ENCODE results near the gene RICTOR.

The RICTOR gene

GRCh38 chr5:38932854-38933408 lies 141.3 kb downstream of the RICTOR start:
- Mint-ChIP-seq H3K4me3 (no peak overlapping the region), H3K27me3 (peaks cover 4% of the 10 kb centered on the region)

GRCh38 chr5:38931731-38932130 lies 142.5 kb downstream of the RICTOR start:
- H3K27ac Mint-ChIP-seq: no peak overlapping the region
- no peaks in the 10 kb centered on the region for H3K9me3 Mint-ChIP-seq
- peaks cover 7% of the 10 kb centered on the region for H3K27me3 Mint-ChIP-seq
- no peak for ATAC-seq
- no peak overlapping the region for H3K4me3 Mint-ChIP-seq
- H3K4me1 Mint-ChIP-seq: no peaks in the 10 kb centered on the region
- no peak for DNase-seq
- peaks cover 5% of the 10 kb centered on the region for H3K36me3 Mint-ChIP-seq (ENCODE audit: low read depth)

More at GRCh38 chr5:38932854-38933408, 141.3 kb downstream of the RICTOR start:
- DNase-seq (no peak), ATAC-seq (no peak)
- Mint-ChIP-seq H3K36me3 (ENCODE audit: low read depth) (peaks cover 10% of the 10 kb centered on the region), H3K9me3 (no peaks in the 10 kb centered on the region), H3K27ac (no peak overlapping the region), H3K4me1 (no peaks in the 10 kb centered on the region)

DNA sequence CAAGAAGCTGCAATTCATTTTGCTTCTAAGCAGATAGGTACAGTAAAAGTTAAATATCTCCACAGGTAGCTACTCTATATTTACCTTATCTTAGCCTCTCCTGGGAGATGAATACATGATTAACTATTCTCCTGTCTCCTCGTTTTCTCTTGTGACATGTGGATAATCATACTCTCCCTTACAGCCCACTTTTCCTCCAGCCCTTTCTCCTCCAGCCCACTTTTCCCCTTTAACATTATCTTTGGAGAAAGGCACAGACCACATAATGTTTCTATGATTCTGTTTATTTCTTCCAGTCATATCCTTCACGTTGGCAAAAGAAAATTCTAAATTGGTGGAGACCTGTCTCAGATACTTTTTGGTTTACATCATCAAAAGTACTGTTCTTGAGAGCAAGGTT lies 144.4 kb downstream of the RICTOR start:
- Mint-ChIP-seq H3K27me3 (peaks cover 17% of the 10 kb centered on the region), H3K27ac (no peak overlapping the region)

GRCh38 chr5:38927470-38927869 lies 146.7 kb downstream of the RICTOR start:
- H3K27me3 Mint-ChIP-seq: peaks cover 27% of the 10 kb centered on the region

More for the DNA sequence above, 144.4 kb downstream of the RICTOR start:
- no peaks in the 10 kb centered on the region for H3K4me1 Mint-ChIP-seq
- H3K9me3 Mint-ChIP-seq: no peaks in the 10 kb centered on the region
- ATAC-seq (no peak), DNase-seq (no peak)
- H3K36me3 Mint-ChIP-seq (ENCODE audit: low read depth): no peaks in the 10 kb centered on the region
- no peak overlapping the region for H3K4me3 Mint-ChIP-seq

GRCh38 chr5:38926121-38926520 lies 148.1 kb downstream of the RICTOR start:
- Mint-ChIP-seq H3K27me3 (peaks cover 30% of the 10 kb centered on the region), H3K4me3 (no peak overlapping the region), H3K9me3 (no peaks in the 10 kb centered on the region), H3K27ac (no peak overlapping the region), H3K4me1 (no peaks in the 10 kb centered on the region), H3K36me3 (ENCODE audit: low read depth) (no peaks in the 10 kb centered on the region)
- ATAC-seq: no peak
- DNase-seq: no peak

More at GRCh38 chr5:38927470-38927869, 146.7 kb downstream of the RICTOR start:
- Mint-ChIP-seq H3K4me1 (no peaks in the 10 kb centered on the region), H3K27ac (no peak overlapping the region), H3K36me3 (ENCODE audit: low read depth) (no peaks in the 10 kb centered on the region), H3K9me3 (no peaks in the 10 kb centered on the region), H3K4me3 (no peak overlapping the region)
- ATAC-seq: no peak
- DNase-seq: no peak

- Mint-ChIP-seq H3K27ac (no peak overlapping the region), H3K9me3 (no peaks in the 10 kb centered on the region), H3K4me3 (no peak overlapping the region), H3K27me3 (peaks cover 30% of the 10 kb centered on the region), H3K4me1 (no peaks in the 10 kb centered on the region), H3K36me3 (ENCODE audit: low read depth) (no peaks in the 10 kb centered on the region)
- no peak for DNase-seq
- no peak for ATAC-seq
Observed at GRCh38 chr5:38925154-38925925, 148.9 kb downstream of the RICTOR start.

DNA sequence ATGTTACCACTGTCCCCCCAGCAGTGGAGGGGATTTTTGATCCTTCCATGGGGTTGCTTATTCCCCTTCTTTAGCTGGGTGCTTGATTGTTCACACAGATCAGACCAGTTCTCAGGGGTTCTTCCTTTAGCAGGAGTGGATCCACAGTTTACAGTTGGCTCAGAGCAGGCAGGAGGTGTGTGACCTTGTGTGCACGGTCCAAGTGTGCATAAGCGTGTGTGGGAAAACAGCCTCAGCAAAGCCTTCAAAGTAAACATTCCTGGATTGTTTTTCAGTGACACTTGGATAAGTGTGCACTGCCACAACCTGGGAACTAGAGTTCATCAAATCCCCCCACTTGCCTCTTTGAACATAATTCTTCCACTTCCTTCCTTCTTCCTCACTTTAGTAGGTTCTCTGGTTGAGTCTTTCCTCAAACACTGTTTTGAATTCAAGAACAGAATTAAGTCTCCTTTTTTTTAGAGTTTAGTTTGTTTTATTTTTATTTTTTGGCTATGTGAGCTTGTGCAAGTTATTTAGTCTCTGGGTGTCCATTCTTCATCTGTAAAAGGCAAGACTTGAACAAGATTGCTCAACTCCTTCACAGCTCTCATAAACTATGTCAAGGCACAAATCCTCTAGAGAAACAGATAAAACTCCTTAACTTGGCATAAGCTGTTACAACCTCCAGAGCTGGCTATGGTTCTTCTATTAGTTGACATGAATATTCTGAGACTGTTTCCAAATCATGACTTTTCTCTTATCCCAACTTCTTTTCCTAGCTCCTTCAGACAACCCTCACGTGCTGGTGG lies 150.3 kb downstream of the RICTOR start:
- DNase-seq: no peak

DNA sequence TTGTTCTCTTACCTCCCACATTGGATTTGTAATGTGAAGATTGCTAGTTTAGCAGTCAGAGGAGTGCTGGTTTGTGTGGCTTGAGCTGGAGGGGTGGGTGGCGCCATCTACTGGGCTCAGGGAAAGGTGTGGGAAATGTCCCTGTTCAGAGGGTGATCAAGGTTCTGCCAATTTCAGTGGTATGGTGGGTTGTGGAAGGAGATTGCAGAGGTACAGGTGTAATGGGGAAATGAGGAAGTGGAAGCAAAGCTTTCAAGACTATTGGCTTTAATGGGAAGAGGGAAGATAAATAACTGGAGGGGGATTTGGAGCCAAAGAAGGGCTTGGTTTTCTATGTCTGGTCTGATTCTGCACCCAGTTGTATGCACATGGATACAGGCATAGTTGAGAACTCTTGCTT lies 152.0 kb downstream of the RICTOR start:
- Mint-ChIP-seq H3K36me3 (ENCODE audit: low read depth) (no peaks in the 10 kb centered on the region), H3K9me3 (no peaks in the 10 kb centered on the region), H3K4me1 (no peaks in the 10 kb centered on the region), H3K27me3 (peaks cover 27% of the 10 kb centered on the region), H3K27ac (no peak overlapping the region), H3K4me3 (no peak overlapping the region)
- DNase-seq (peak; percentile 55), ATAC-seq (peak; percentile 54)

More for the DNA sequence above, 150.3 kb downstream of the RICTOR start:
- Mint-ChIP-seq H3K36me3 (ENCODE audit: low read depth) (no peaks in the 10 kb centered on the region), H3K9me3 (no peaks in the 10 kb centered on the region), H3K27me3 (peaks cover 32% of the 10 kb centered on the region), H3K4me1 (no peaks in the 10 kb centered on the region), H3K4me3 (no peak overlapping the region), H3K27ac (no peak overlapping the region)
- ATAC-seq: no peak

DNA sequence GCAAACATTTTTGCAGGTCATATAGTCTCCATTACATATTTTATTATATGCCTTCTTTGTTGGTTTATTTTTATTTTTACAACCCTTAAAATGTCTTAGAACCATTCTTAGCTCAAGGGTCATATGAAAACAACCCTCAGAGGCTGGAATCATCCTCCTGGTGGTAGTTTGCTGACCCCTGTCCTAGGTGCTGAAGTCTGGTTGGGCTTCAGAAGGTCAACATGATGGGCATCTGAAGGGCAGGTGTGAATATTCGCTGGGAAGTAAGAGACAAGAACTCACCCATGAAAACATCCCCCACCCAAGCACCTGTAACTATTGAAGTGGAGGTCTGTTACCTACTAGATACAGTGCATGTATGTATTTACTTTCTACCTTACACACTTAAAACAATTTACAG lies 153.0 kb downstream of the RICTOR start:
- Mint-ChIP-seq H3K27ac (no peak overlapping the region), H3K36me3 (ENCODE audit: low read depth) (no peaks in the 10 kb centered on the region), H3K9me3 (no peaks in the 10 kb centered on the region), H3K27me3 (peaks cover 26% of the 10 kb centered on the region), H3K4me3 (no peak overlapping the region), H3K4me1 (no peaks in the 10 kb centered on the region)
- DNase-seq (no peak), ATAC-seq (no peak)

DNA sequence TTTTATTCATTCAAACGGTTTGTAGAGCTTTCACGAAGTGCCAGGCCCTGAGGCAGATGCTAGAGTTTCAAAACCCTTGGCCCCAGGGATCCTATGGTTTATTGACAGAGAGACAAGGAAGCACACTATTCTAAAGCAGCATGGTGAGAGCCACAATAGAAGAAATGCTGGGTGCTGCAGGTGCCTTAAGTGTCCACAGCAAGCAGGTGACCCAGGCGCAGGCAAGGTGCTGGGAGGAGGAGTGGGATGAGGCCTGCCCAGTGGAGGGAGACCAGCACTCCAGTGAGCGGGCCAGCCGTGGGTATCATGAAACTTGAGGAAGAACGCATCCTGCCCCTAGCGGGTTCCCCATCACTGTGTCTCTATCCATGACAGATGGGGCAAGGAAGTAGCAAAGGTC lies 157.4 kb downstream of the RICTOR start:
- Mint-ChIP-seq H3K36me3 (ENCODE audit: low read depth) (no peaks in the 10 kb centered on the region), H3K9me3 (no peaks in the 10 kb centered on the region), H3K27ac (no peak overlapping the region), H3K27me3 (peaks cover 10% of the 10 kb centered on the region), H3K4me3 (no peak overlapping the region), H3K4me1 (no peaks in the 10 kb centered on the region)
- ATAC-seq: no peak
- no peak for DNase-seq

- H3K9me3 Mint-ChIP-seq: peaks cover 2% of the 10 kb centered on the region
- no peak overlapping the region for H3K4me3 Mint-ChIP-seq
- no peak overlapping the region for H3K27ac Mint-ChIP-seq
- DNase-seq (no peak), ATAC-seq (no peak)
- no peaks in the 10 kb centered on the region for H3K36me3 Mint-ChIP-seq (ENCODE audit: low read depth)
- no peaks in the 10 kb centered on the region for H3K4me1 Mint-ChIP-seq
- peaks cover 16% of the 10 kb centered on the region for H3K27me3 Mint-ChIP-seq
Observed at GRCh38 chr5:38913714-38914113, 160.5 kb downstream of the RICTOR start.

DNA sequence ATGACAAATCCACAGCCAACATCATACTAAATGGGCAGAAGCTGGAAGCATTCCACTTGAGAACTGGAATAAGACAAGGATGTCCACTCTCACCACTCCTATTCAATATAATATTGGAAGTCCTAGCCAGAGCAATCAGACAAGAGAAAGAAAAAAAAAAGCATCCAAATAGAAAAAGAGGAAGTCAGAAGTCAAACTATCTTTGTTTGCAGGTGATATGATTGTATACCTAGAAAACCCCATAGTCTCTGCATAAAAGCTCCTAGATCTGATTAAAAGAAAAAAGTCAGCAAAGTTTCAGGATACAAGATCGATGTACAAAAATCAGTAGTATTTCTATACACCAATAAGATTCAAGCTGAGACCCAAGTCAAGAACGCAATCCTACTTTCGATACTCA lies 162.3 kb downstream of the RICTOR start:
- H3K4me1 Mint-ChIP-seq: no peaks in the 10 kb centered on the region
- DNase-seq (no peak), ATAC-seq (no peak)
- H3K27me3 Mint-ChIP-seq: peaks cover 13% of the 10 kb centered on the region
- H3K36me3 Mint-ChIP-seq (ENCODE audit: low read depth): no peaks in the 10 kb centered on the region
- peaks cover 4% of the 10 kb centered on the region for H3K9me3 Mint-ChIP-seq
- no peak overlapping the region for H3K4me3 Mint-ChIP-seq
- no peak overlapping the region for H3K27ac Mint-ChIP-seq

DNA sequence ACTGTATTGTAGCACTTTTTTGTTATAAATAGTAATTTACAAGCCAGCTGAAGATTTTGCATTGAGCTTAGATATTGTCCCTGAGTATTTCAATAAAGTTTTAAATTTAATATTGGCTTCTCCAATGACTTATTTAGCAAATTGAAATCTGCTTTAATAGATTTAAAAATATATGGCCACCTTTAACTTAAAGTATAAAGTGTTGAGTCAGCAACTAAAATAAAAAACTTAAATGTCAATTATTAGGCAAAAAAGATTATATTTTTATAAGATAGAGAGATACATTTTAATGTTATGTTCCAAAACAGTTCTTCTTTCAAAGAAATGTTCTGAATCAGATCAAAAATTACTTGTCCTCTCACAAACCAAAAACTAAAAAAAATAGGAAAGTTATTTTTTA lies 167.7 kb downstream of the RICTOR start:
- DNase-seq (no peak), ATAC-seq (no peak)
- no peak overlapping the region for H3K4me3 Mint-ChIP-seq
- H3K4me1 Mint-ChIP-seq: no peaks in the 10 kb centered on the region
- peaks cover 7% of the 10 kb centered on the region for H3K27me3 Mint-ChIP-seq
- H3K36me3 Mint-ChIP-seq (ENCODE audit: low read depth): peaks cover 1% of the 10 kb centered on the region
- no peak overlapping the region for H3K27ac Mint-ChIP-seq
- peaks cover 4% of the 10 kb centered on the region for H3K9me3 Mint-ChIP-seq

DNA sequence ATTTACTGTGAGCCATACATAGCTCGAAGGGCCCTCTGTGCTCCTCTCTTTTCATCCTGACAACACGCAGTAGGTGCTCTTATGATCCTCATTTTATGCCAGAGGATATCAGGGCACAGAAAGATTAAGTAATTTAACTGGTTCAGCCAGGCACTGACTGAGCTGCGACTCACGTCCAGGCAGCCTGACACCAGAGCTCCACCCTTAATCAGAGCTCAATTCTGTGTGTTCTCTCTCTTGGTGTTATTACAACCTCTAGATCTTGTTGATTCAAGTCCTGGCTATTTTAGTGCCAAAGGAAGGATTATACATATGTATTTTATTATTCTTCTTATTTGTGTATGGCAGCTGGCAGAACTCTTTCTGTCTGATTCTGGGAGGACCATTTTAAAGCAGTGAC lies 168.7 kb downstream of the RICTOR start:
- H3K27ac Mint-ChIP-seq: no peak overlapping the region
- H3K4me1 Mint-ChIP-seq: no peaks in the 10 kb centered on the region
- peaks cover 3% of the 10 kb centered on the region for H3K27me3 Mint-ChIP-seq
- peaks cover 1% of the 10 kb centered on the region for H3K36me3 Mint-ChIP-seq (ENCODE audit: low read depth)
- H3K4me3 Mint-ChIP-seq: no peak overlapping the region
- no peak for ATAC-seq
- H3K9me3 Mint-ChIP-seq: peaks cover 4% of the 10 kb centered on the region
- no peak for DNase-seq

GRCh38 chr5:38899936-38900335 lies 174.3 kb downstream of the RICTOR start:
- Mint-ChIP-seq H3K4me1 (no peaks in the 10 kb centered on the region), H3K27ac (no peak overlapping the region), H3K9me3 (peaks cover 6% of the 10 kb centered on the region), H3K4me3 (no peak overlapping the region), H3K27me3 (peaks cover 5% of the 10 kb centered on the region), H3K36me3 (ENCODE audit: low read depth) (peaks cover 1% of the 10 kb centered on the region)
- no peak for DNase-seq
- ATAC-seq: no peak
